Measurements from ENCODE around the gene ARPC3.
"Not testable (repeated sequence)": the region's sequence is repeated elsewhere in the genome, so short reads cannot be mapped to it uniquely, and the experiment has no call there.

Gene ARPC3

DNA sequence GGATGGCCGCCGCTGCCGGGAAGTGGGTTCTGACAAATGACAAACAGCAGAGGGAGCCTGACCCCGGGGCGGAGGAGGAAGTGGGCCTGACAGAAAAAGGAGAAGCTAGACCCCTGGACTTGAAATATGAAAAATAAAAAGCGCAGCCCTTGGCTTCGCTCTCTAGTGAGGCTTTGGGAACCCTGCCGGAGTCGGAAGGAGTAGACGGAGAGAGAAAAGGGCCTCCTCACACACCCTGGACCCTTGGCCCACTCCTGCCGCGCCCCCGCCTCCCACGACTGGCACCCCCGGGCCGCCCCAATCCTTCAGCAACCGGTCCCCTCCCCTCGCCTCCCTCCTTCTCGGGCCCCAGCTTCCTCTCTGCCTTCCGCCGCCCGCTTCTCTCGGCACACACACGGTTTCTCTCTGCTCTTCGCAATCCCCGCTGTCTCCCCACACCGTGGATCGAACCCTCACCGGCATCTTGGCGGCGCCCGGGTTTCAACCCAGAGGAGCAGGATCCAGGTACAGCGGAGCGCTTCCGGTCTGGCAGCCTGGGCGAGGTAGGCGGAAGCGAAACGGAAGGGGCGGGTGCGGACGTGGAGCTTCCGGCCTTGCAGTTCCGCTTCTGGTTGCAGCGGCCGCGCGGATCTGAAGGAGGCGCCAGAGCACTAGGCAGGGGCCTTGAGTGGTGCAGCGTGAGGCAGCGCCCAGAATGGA, at the start of gene ARPC3:
Gene ARPC3 (minus strand): TSS at position 539 of the 699 bp plus-strand sequence. CDS start 77 bp downstream, at position 462.
- peak; percentile 21 to 96 (median 89) for DNase-seq

GRCh38 chr12:110498984-110499706, 49.0 kb upstream of the ARPC3 start:
- DNase-seq = no peak

DNA sequence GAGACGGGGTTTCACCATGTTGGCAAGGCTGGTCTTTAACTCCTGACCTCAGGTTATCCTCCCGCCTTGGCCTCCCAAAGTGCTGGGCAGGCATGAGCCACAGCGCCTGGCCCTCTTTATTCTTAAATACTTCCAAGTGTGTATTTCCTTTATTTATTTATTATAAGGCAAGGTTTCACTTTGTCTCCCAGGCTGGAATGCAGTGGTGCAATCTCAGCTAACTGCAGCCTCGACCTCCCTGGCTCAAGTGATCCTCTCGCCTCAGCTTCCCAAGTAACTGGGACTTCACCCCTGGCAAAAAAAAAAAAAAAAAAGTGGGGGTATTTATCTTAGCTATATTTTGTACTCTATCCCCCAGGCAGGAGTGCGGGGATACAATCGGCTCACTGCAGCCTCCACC, 25.3 kb upstream of the ARPC3 start:
- DNase-seq = no peak

- peak; percentile 62 to 98 (median 93) for DNase-seq
Measured at GRCh38 chr12:110468214-110469048, 18.3 kb upstream of the ARPC3 start, which contains the start of the genes FAM216A and GPN3. Gene FAM216A (plus strand): TSS chr12:110468845. CDS start chr12:110468876, 31 bp downstream. Gene GPN3 (minus strand): TSS chr12:110468257. CDS start chr12:110468203, 54 bp downstream.

GRCh38 chr12:110467847-110468213, 17.7 kb upstream of the ARPC3 start:
- DNase-seq = no peak

GRCh38 chr12:110466791-110467190, 16.7 kb upstream of the ARPC3 start:
- no peak for DNase-seq

DNA sequence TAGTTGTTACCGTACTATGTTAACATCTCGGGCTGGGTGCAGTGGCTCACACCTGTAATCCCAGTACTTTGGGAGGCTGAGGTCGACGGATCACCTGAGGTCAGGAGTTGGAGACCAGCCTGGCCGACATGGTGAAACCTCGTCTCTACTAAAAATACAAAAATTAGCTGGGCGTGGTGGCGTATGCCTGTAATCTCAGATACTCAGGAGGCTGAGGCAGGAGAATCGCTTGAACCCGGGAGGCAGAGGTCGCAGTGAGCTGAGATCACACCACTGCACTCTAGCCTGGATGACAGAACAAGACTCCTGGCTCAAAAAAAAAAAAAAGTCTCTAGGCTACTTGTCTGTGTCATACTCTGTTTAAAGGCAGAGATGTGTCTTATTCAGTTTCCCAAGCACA, 15.6 kb upstream of the ARPC3 start:
- not testable (repeated sequence) for DNase-seq

DNA sequence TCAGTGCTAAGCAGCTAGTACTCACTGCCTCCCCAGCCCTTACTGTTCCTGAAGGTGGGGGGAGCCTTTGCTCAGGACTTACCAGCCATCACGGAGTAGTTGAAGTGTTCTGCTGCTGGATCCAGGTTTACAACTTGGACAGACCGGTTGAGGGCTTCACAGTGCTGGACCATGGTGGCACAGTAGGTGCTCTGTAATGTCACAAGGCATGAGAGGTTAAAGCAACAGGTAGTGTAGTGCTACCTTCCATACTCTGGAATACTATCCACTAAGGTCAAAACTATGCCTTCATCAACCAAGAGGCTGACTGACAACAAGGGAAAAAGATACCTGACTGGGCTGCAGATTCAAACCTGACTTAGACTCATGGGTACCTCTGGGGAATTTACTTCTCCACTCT, 14.9 kb upstream of the ARPC3 start:
- DNase-seq = no peak

GRCh38 chr12:110461189-110461588, 11.1 kb upstream of the ARPC3 start:
- DNase-seq = not testable (repeated sequence)

DNA sequence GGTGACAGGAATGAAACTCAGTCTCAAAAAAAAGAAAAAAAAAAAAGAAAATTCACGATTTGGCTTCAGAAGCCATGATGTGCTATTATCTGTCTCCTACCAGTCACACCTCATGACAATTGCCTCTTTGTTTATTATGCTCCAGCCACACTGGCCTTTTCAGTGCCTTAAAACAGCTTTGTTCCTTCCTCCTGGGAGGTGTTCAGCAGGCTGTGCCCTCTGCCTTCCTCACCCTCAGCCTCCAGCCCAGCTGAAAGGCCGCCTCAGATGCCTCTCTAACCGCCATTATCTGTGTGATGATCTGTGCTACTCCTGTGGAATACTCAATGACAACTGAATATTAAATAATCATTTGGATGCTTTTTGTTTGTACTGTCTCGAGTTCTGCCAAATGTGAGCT, 8.6 kb upstream of the ARPC3 start:
- DNase-seq = peak in 4 of 56 donors; percentile 2 to 10 (median 6)

- DNase-seq = no peak
Measured at GRCh38 chr12:110453569-110454296, 3.6 kb upstream of the ARPC3 start.

DNA sequence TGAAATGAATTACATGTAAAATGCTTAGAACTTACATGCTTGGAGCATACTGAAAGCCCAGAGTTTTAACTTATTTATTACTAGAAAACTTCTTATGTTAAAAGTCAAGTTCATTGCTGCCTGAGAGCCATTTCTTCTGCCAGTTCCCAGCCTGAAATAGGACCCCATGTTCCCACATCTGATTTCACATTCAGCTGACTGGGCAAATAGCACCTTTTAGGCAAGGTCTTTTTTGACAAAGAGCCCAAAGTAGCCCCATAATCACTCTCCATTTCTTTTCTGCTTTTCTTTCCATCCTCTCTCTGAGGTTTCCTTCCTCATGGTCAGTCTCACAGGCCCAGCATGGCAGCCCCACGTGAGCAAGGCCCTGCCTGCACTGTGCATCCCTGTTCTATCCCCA, 1.1 kb upstream of the ARPC3 start:
- no peak for DNase-seq

GRCh38 chr12:110444455-110444854, 5.7 kb downstream of the ARPC3 start:
- no peak for DNase-seq

DNA sequence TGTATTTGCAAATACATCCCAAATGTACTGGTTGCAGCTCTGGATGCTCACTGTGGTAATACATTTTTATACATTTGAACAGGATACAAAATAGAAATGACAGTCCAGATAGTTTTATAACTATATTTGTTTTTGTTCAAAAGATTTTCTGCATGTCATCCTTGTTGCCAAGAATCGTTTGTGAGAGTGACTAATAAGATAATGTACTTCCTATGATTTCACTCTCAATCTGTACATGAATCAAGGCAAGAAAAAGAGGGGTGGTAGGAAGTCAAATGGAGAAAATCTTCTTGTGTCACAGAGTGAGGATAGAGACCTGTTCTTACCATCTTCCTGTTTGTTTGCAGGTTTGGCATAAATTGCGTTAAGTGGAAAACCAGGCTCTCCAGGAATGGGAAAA, 13.9 kb downstream of the ARPC3 start:
- no peak for DNase-seq

- DNase-seq = no peak
Measured at GRCh38 chr12:110431957-110432587, 18.1 kb downstream of the ARPC3 start.

DNA sequence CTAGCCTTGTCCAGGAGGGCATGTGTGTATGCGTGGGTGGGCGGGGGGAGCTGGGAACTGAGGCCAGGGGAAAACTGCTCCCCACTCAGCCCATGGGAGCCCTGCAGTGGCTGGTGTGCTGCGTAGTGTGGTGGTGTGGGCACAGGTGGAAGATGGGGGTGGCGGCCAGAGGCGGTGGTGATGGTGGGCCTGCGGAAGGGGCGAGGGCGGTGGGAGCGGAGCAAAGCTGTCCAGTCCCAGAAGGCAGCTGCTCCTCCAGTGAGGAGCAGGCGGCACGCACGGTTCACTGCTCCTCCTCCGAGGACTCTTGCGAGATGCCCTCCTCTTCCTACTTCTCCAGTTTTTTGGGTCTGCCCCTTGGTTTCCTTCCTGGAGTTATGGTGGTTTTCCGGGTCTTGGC, 20.5 kb downstream of the ARPC3 start:
- DNase-seq = not testable (repeated sequence)

- DNase-seq = no peak
Measured at GRCh38 chr12:110426406-110426805, 23.7 kb downstream of the ARPC3 start.

GRCh38 chr12:110424237-110424636, 25.9 kb downstream of the ARPC3 start:
- no peak for DNase-seq

- DNase-seq = no peak
Measured at GRCh38 chr12:110421701-110422100, 28.4 kb downstream of the ARPC3 start.

- no peak for DNase-seq
Measured at GRCh38 chr12:110421159-110421661, 28.9 kb downstream of the ARPC3 start.

Data from nucleus accumbens (tissue), 56 donors.